AG04450 (cell line): Measurements from ENCODE around the gene NEURL1. TPM values are rescaled to one million over a fixed set of nuclear protein-coding genes. Genes with fewer than 3 reads are reported as not detected.

ENCODE experiments used
- CTCF ChIA-PET: fragments of 300-600, 350-600 bp; formaldehyde crosslinking; extraction: SDS; loops from one replicate; lab custom pipeline; 2022; ENCODE audit warnings: antibody characterized with exemption, inconsistent platforms; lab: Charles Lee
- POLR2A ChIA-PET: fragments of 350-600 bp; formaldehyde crosslinking; extraction: SDS; loops from one replicate; lab custom pipeline; 2021; ENCODE audit warnings: antibody characterized with exemption, inconsistent platforms; lab: Yijun Ruan, JAX
- DNase-seq: peaks from one replicate; pipeline ENCODE4 v3.0.0-alpha.2; 2011; ENCODE audit warnings: low read depth, low spot score
- H3K27ac ChIP-seq: one replicate; pipeline ENCODE4 v1.5.1; 2012; ENCODE audit warnings: low read depth, low read length, control low read depth
- H3K27me3 ChIP-seq: one replicate; pipeline ENCODE4 v1.6.0; 2012; ENCODE audit warnings: low read length; ENCODE audit not compliant: control insufficient read depth, insufficient read depth
- H3K4me3 ChIP-seq: 2 replicates; pipeline ENCODE4 v1.5.1; 2011; ENCODE audit warnings: mild to moderate bottlenecking, low read depth, low read length, control low read depth
- H3K9me3 ChIP-seq: 2 replicates; pipeline ENCODE4 v1.5.1; 2012; ENCODE audit warnings: low read length; ENCODE audit not compliant: control insufficient read depth, insufficient read depth
- CTCF ChIP-seq: IDR thresholded peaks from 2 replicates; pipeline ENCODE4 v1.5.1; 2011; ENCODE audit warnings: low read depth, low read length, control low read depth, inconsistent platforms
- polyA plus RNA-seq: library from polyadenylated mRNA; depleted of rRNA; stranded (reverse); fragments of >200 nt; gene quantifications from 2 replicates; pipeline ENCODE4 v1.2.3, GENCODE V29; 2011

Gene NEURL1
- polyA plus RNA-seq, 1 experiment = 0.67 TPM

- no peak for TF ChIP-seq CTCF
- ChIA-PET POLR2A (no interaction called here), CTCF (interaction anchor here (1.4 to 6.9 kb wide), 3 partner anchors 12 to 101 kb away, joined by 4 to 50 read pairs (median 10); no protein-coding TSS in a partner anchor)
- no peak for DNase-seq
- H3K9me3 ChIP-seq = no peaks in the 10 kb centered on the region; the same call in 1 of the 2 replicates
- peak overlapping the region; percentile 31 for H3K27ac ChIP-seq
- no peaks in the 10 kb centered on the region for H3K27me3 ChIP-seq
- no peak overlapping the region for H3K4me3 ChIP-seq
These were observed 117.5 kb downstream of the NEURL1 start for GRCh38 chr10:103610921-103611511.

GRCh38 chr10:103612462-103613365 lies 119.2 kb downstream of the NEURL1 start:
- Histone ChIP-seq H3K27ac (peak overlapping the region; percentile 73), H3K9me3 (no peaks in the 10 kb centered on the region; the same call in 1 of the 2 replicates), H3K27me3 (no peaks in the 10 kb centered on the region), H3K4me3 (no peak overlapping the region)
- POLR2A ChIA-PET = interaction anchor here (0.5 to 1.0 kb wide), 4 partner anchors 10 to 358 kb away, joined by 3 to 11 read pairs (median 6); no protein-coding TSS in a partner anchor
- CTCF ChIA-PET = interaction anchor here (0.6 to 6.9 kb wide), 7 partner anchors 13 to 100 kb away, joined by 3 to 50 read pairs (median 6); no protein-coding TSS in a partner anchor
- peak; percentile 39 for TF ChIP-seq CTCF
- peak; percentile 54 for DNase-seq

GRCh38 chr10:103613616-103614015 lies 120.1 kb downstream of the NEURL1 start:
- H3K4me3 ChIP-seq = no peak overlapping the region
- ChIA-PET POLR2A (interaction anchor here (0.6 to 1.1 kb wide), 2 partner anchors 47 to 91 kb away, joined by 3 to 9 read pairs; no protein-coding TSS in a partner anchor), CTCF (interaction anchor here (2.0 to 6.9 kb wide), 4 partner anchors 8 to 73 kb away, joined by 10 to 50 read pairs (median 12); no protein-coding TSS in a partner anchor)
- H3K9me3 ChIP-seq = no peaks in the 10 kb centered on the region; the same call in 1 of the 2 replicates
- TF ChIP-seq CTCF = no peak
- no peak for DNase-seq
- peak overlapping the region; percentile 21 for H3K27ac ChIP-seq
- no peaks in the 10 kb centered on the region for H3K27me3 ChIP-seq

GRCh38 chr10:103614306-103615158 lies 121.0 kb downstream of the NEURL1 start:
- Histone ChIP-seq H3K27ac (peak overlapping the region; percentile 61), H3K9me3 (no peaks in the 10 kb centered on the region; the same call in 1 of the 2 replicates), H3K27me3 (no peaks in the 10 kb centered on the region), H3K4me3 (no peak overlapping the region)
- POLR2A ChIA-PET = interaction anchor here (0.7 to 1.1 kb wide), 5 partner anchors 15 to 114 kb away, joined by 3 to 7 read pairs (median 3); no protein-coding TSS in a partner anchor
- no peak for TF ChIP-seq CTCF
- DNase-seq = no peak
- CTCF ChIA-PET = interaction anchor here (0.6 to 6.9 kb wide), 5 partner anchors 9 to 129 kb away, joined by 3 to 50 read pairs (median 11); no protein-coding TSS in a partner anchor
